Cardiac muscle cell (in vitro differentiated cells and primary cell): Measurements from ENCODE around the gene RRBP1. TPM values are rescaled to one million over a fixed set of nuclear protein-coding genes. Genes with fewer than 3 reads are reported as not detected.

ENCODE experiments used
- DNase-seq, 2 donors: peaks; one replicate each; pipeline versions ENCODE4 v3.0.0 to v3.0.0-alpha.2; 2010 to 2017; ENCODE audit warnings: low read depth in 1 of 2, low spot score in 1 of 2
- H3K27ac ChIP-seq: fragments of 200-600 bp; sonication (generic); 2 replicates; pipeline ENCODE4 v1.5.1; 2016
- H3K27me3 ChIP-seq: fragments of 200-600 bp; sonication (generic); 2 replicates; pipeline ENCODE4 v1.6.0; 2016; ENCODE audit warnings: control low read depth
- H3K36me3 ChIP-seq: fragments of 200-600 bp; sonication (generic); 2 replicates; pipeline ENCODE4 v1.5.1; 2016; ENCODE audit warnings: control low read depth
- H3K4me1 ChIP-seq: fragments of 200-600 bp; sonication (generic); 2 replicates; pipeline ENCODE4 v1.8.1; 2017; ENCODE audit warnings: low read depth, mild to moderate bottlenecking, mixed run types
- H3K4me3 ChIP-seq: fragments of 200-600 bp; sonication (generic); 2 replicates; pipeline ENCODE4 v1.5.1; 2016; ENCODE audit warnings: mild to moderate bottlenecking
- H3K9me3 ChIP-seq: fragments of 200-600 bp; sonication (generic); 2 replicates; pipeline ENCODE4 v1.5.1; 2017; ENCODE audit warnings: low read depth, mild to moderate bottlenecking, control low read depth
- CTCF ChIP-seq: IDR thresholded peaks from 2 replicates; pipeline ENCODE4 v1.5.1; 2012; ENCODE audit warnings: low read depth, mild to moderate bottlenecking, low read length
- polyA plus RNA-seq: library from polyadenylated mRNA; unstranded; fragments of >200 nt; fragmentation: Nextera tagmentation; extraction: Ambion mirVana; gene quantifications from 2 replicates; pipeline ENCODE4 v1.2.1, GENCODE V29; 2016
- total RNA-seq: library from RNA; depleted of rRNA; stranded (reverse); fragments of >200 nt; gene quantifications from 2 replicates; pipeline ENCODE4 v1.2.3, GENCODE V29; 2016

Gene RRBP1
- total and polyA plus RNA-seq, 2 experiments from 2014 or later: 50.7 to 77.5 TPM

- Histone ChIP-seq H3K36me3 (no peaks in the 10 kb centered on the region), H3K27me3 (no peaks in the 10 kb centered on the region), H3K9me3 (no peaks in the 10 kb centered on the region), H3K4me1 (peaks cover 65% of the 10 kb centered on the region), H3K4me3 (no peak overlapping the region), H3K27ac (peak overlapping the region; percentile 30)
- DNase-seq: peak in 1 of 2 donors; percentile 33
- no peak for TF ChIP-seq CTCF
Measured at GRCh38 chr20:17648315-17648646, 33.8 kb downstream of the RRBP1 start.

- Histone ChIP-seq H3K4me3 (no peak overlapping the region), H3K27ac (peak overlapping the region; percentile 73), H3K4me1 (peaks cover 65% of the 10 kb centered on the region), H3K9me3 (no peaks in the 10 kb centered on the region), H3K36me3 (no peaks in the 10 kb centered on the region), H3K27me3 (no peaks in the 10 kb centered on the region)
- no peak for TF ChIP-seq CTCF
- DNase-seq: no peak
Measured at GRCh38 chr20:17647391-17648314, 34.4 kb downstream of the RRBP1 start.

GRCh38 chr20:17646961-17647301 lies 35.1 kb downstream of the RRBP1 start:
- no peak for DNase-seq

GRCh38 chr20:17646209-17646960 lies 35.7 kb downstream of the RRBP1 start:
- no peak for DNase-seq

More at GRCh38 chr20:17646961-17647301, 35.1 kb downstream of the RRBP1 start:
- Histone ChIP-seq H3K36me3 (no peaks in the 10 kb centered on the region), H3K9me3 (no peaks in the 10 kb centered on the region), H3K27me3 (no peaks in the 10 kb centered on the region), H3K27ac (peak overlapping the region; percentile 73), H3K4me3 (no peak overlapping the region), H3K4me1 (peaks cover 65% of the 10 kb centered on the region)
- TF ChIP-seq CTCF: no peak

More at GRCh38 chr20:17646209-17646960, 35.7 kb downstream of the RRBP1 start:
- no peak for TF ChIP-seq CTCF
- H3K27me3 ChIP-seq: no peaks in the 10 kb centered on the region
- no peaks in the 10 kb centered on the region for H3K36me3 ChIP-seq
- H3K27ac ChIP-seq: peak overlapping the region; percentile 73
- no peak overlapping the region for H3K4me3 ChIP-seq
- peaks cover 65% of the 10 kb centered on the region for H3K4me1 ChIP-seq
- no peaks in the 10 kb centered on the region for H3K9me3 ChIP-seq
